PC-3 (cell line): ENCODE results near the gene UBE2L3. TPM values are rescaled to one million over a fixed set of nuclear protein-coding genes. Genes with fewer than 3 reads are reported as not detected.
"Not testable (repeated sequence)": the region's sequence is repeated elsewhere in the genome, so short reads cannot be mapped to it uniquely, and the experiment has no call there.

Experiments
- ATAC-seq: fragments of 200-7000 bp; cut with Tn5 transposase; 2 replicates; pipeline ENCODE4 v1.9.1; 2020; ENCODE audit warnings: mild to moderate bottlenecking, moderate library complexity
- BruUV-seq: library from RNA; stranded (reverse); fragments of 400-500 nt; replicated peaks from 2 replicates; lab custom pipeline; 2021; lab: Mats Ljungman, UMichigan
- CTCF ChIA-PET: fragments of 300-600 bp; sonication (Branson Sonifier 250); formaldehyde crosslinking; loops from one replicate; lab custom pipeline; 2022; ENCODE audit warnings: antibody characterized with exemption; lab: Charles Lee
- POLR2A ChIA-PET: fragments of 300-600 bp; sonication (Branson Sonifier 250); formaldehyde crosslinking; loops from one replicate; lab custom pipeline; 2022; ENCODE audit warnings: antibody characterized with exemption; ENCODE audit not compliant: unreplicated experiment; lab: Charles Lee
- DNase-seq: peaks from one replicate; pipeline ENCODE4 v3.0.0-alpha.2; 2015
- H2AFZ ChIP-seq: fragments of 300-600 bp; sonication (generic); 2 replicates; pipeline ENCODE4 v1.6.0; 2016; ENCODE audit warnings: antibody characterized with exemption, low read length
- H3F3A ChIP-seq: fragments of 300-600 bp; sonication (generic); one replicate; pipeline ENCODE4 v1.6.0; 2017; ENCODE audit warnings: antibody characterized with exemption, low read length, control low read depth, mild to moderate bottlenecking; ENCODE audit not compliant: unreplicated experiment
- H3K27ac ChIP-seq: fragments of 300-600 bp; sonication (generic); 2 replicates; pipeline ENCODE4 v1.5.1; 2016; ENCODE audit warnings: mild to moderate bottlenecking, low read length
- H3K27me3 ChIP-seq: fragments of 300-600 bp; sonication (generic); 2 replicates; pipeline ENCODE4 v1.6.1; 2016; ENCODE audit warnings: low read length, mixed read lengths
- H3K36me3 ChIP-seq: fragments of 300-600 bp; sonication (generic); 2 replicates; pipeline ENCODE4 v1.6.1; 2016; ENCODE audit warnings: low read depth, mixed run types, low read length, mixed read lengths
- H3K4me1 ChIP-seq: fragments of 300-600 bp; sonication (generic); 2 replicates; pipeline ENCODE4 v1.5.1; 2016; ENCODE audit warnings: low read length; ENCODE audit not compliant: insufficient read depth
- H3K4me2 ChIP-seq: fragments of 300-600 bp; sonication (generic); 2 replicates; pipeline ENCODE4 v1.6.0; 2016; ENCODE audit warnings: low read length
- H3K4me3 ChIP-seq: fragments of 300-600 bp; sonication (generic); 2 replicates; pipeline ENCODE4 v1.5.1; 2016; ENCODE audit warnings: mild to moderate bottlenecking, low read length, mixed read lengths
- H3K79me2 ChIP-seq: fragments of 300-600 bp; sonication (generic); 2 replicates; pipeline ENCODE4 v1.6.1; 2017; ENCODE audit warnings: low read length, mixed read lengths
- H3K9ac ChIP-seq: fragments of 300-600 bp; sonication (generic); 2 replicates; pipeline ENCODE4 v1.6.0; 2016; ENCODE audit warnings: mild to moderate bottlenecking, low read length
- H3K9me2 ChIP-seq: fragments of 300-600 bp; sonication (generic); replicated peaks from 2 replicates; pipeline ENCODE4 v1.6.1; 2016; ENCODE audit warnings: mixed run types, low read length, mixed read lengths
- H3K9me3 ChIP-seq: fragments of 300-600 bp; sonication (generic); 2 replicates; pipeline ENCODE4 v1.6.1; 2016; ENCODE audit warnings: low read length, mixed read lengths
- H4K20me1 ChIP-seq: fragments of 300-600 bp; sonication (generic); 2 replicates; pipeline ENCODE4 v1.6.1; 2016; ENCODE audit warnings: low read length, mixed read lengths
- CTCF ChIP-seq: fragments of 300-600 bp; sonication (generic); conservative IDR thresholded peaks from 2 replicates; pipeline ENCODE4 v1.5.1; 2017; ENCODE audit warnings: antibody characterized with exemption, low read depth, mild to moderate bottlenecking, low read length
- EZH2 ChIP-seq: fragments of 300-600 bp; sonication (generic); IDR thresholded peaks from one replicate; pipeline ENCODE4 v1.6.1; 2017; ENCODE audit warnings: antibody characterized with exemption, mild to moderate bottlenecking, low read length; ENCODE audit not compliant: unreplicated experiment
- EZH2phosphoT487 ChIP-seq: fragments of 300-600 bp; sonication (generic); IDR thresholded peaks from 2 replicates; pipeline ENCODE4 v1.6.1; 2018; ENCODE audit warnings: mild to moderate bottlenecking, antibody characterized with exemption, low read length, borderline replicate concordance
- intact Hi-C: fragments of 100-400 bp; cut with micrococcal nuclease; formaldehyde crosslinking; loops from 2 replicates; pipeline ENCODE4 v1.9.0; 2023
- total RNA-seq: library from RNA; depleted of rRNA; stranded (reverse); fragments of >200 nt; gene quantifications from 2 replicates; pipeline ENCODE4 v1.2.3, GENCODE V29; 2014

Gene UBE2L3
- total RNA-seq, 1 experiment from 2014 or later: 72.0 TPM

DNA sequence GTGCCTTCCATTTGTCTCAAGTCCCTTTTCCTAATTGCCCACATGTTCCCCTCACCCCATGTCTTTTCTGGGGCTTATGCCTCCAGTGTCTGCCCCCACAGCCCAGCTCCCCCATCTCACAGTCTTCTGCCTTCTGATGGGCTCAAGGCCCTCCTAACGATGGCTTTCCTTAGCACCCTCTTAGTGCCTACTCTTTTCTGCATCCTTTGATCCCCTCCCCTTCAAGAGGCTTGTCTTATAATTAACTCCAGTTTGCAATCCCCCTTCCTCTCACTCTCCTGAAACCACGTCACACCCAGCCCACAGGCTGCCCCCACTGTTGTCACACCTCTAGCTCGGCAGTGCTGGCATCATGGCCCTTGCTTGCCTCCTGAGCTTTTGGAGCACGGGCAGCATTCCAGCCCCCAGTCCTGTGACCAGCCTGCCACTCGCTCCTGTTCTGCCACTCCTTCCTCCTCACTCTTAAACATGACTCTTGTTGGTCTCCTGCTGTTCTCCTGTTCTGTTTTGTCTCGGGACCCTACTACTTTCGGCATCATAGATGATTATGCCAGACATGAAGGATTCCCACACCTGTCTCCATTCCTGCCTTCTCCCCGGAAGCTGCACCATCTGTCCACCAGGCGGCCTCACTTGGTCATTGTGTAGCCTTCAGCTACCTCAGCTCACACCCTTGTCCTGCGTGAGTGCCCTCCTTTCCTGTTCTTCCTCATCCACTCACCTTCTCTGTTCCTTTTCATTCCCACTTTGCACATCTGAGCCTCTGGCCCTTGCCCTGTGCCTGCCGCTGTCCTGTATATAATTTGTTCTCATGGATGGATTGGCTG lies 26.1 kb downstream of the UBE2L3 start:
- peaks cover 95% of the 10 kb centered on the region for H3K79me2 ChIP-seq
- no peaks in the 10 kb centered on the region for H3K9me2 ChIP-seq
- ChIA-PET CTCF (no interaction called here), POLR2A (no interaction called here)
- H2AFZ ChIP-seq: no peak overlapping the region
- H3K27me3 ChIP-seq: no peaks in the 10 kb centered on the region
- ATAC-seq (peak; percentile 31; the same call in 1 of the 2 replicates), DNase-seq (peak; percentile 24)
- H3K36me3 ChIP-seq: peaks cover 19% of the 10 kb centered on the region
- H3F3A ChIP-seq: no peaks in the 10 kb centered on the region
- no TSS peak for BruUV-seq
- peaks cover 47% of the 10 kb centered on the region; the same call in 1 of the 2 replicates for H4K20me1 ChIP-seq
- H3K4me2 ChIP-seq: no peak overlapping the region
- no peak overlapping the region for H3K27ac ChIP-seq
- H3K9me3 ChIP-seq: no peaks in the 10 kb centered on the region
- no peak overlapping the region for H3K9ac ChIP-seq
- no peak for TF ChIP-seq EZH2phosphoT487
- TF ChIP-seq CTCF: peak; percentile 61
- intact Hi-C loops: no loop called here
- H3K4me1 ChIP-seq: peaks cover 5% of the 10 kb centered on the region; the same call in 1 of the 2 replicates
- no peak overlapping the region for H3K4me3 ChIP-seq

DNA sequence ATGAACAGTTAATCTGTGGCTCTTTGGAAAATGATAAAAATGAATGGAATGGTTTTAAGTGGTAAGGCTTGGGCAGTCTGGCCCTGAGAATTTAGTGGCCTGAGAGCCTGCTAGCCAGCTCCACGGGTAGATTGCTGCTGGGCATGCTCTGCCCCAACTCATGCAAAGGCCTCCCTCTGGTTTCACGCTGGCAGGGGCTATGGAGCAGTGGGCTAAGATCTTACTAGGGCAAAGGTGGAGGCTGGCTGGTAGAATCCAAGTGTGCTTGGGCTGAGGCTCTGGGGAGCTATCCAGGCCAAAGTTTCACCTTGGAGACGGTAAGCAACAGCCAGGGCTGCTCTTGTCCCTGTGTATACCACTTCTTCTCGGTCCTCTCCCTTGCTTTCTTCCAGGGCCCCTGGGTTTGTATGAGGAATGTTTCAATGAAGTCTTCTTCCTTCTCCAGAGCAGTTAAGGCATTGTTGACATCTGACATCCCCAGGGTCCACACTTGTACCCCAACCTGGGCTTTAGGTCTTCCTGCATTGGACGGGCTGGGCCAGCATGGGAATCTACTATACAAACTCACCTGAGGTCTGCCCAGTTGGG lies 27.4 kb downstream of the UBE2L3 start:
- H2AFZ ChIP-seq: no peak overlapping the region
- H3K4me3 ChIP-seq: no peak overlapping the region
- H3F3A ChIP-seq: no peaks in the 10 kb centered on the region
- no TSS peak for BruUV-seq
- ATAC-seq: no peak
- no peak overlapping the region for H3K4me2 ChIP-seq
- H3K9ac ChIP-seq: no peak overlapping the region
- no peaks in the 10 kb centered on the region for H3K9me3 ChIP-seq
- no peaks in the 10 kb centered on the region for H3K27me3 ChIP-seq
- no peak overlapping the region for H3K27ac ChIP-seq
- H3K9me2 ChIP-seq: no peaks in the 10 kb centered on the region
- no peak for TF ChIP-seq CTCF
- TF ChIP-seq EZH2phosphoT487: no peak
- TF ChIP-seq EZH2: no peak
- ChIA-PET CTCF (no interaction called here), POLR2A (no interaction called here)
- DNase-seq: no peak
- H3K79me2 ChIP-seq: peaks cover 96% of the 10 kb centered on the region
- peaks cover 40% of the 10 kb centered on the region; the same call in 1 of the 2 replicates for H4K20me1 ChIP-seq
- intact Hi-C loops: no loop called here
- H3K4me1 ChIP-seq: peaks cover 5% of the 10 kb centered on the region; the same call in 1 of the 2 replicates
- peaks cover 19% of the 10 kb centered on the region for H3K36me3 ChIP-seq

DNA sequence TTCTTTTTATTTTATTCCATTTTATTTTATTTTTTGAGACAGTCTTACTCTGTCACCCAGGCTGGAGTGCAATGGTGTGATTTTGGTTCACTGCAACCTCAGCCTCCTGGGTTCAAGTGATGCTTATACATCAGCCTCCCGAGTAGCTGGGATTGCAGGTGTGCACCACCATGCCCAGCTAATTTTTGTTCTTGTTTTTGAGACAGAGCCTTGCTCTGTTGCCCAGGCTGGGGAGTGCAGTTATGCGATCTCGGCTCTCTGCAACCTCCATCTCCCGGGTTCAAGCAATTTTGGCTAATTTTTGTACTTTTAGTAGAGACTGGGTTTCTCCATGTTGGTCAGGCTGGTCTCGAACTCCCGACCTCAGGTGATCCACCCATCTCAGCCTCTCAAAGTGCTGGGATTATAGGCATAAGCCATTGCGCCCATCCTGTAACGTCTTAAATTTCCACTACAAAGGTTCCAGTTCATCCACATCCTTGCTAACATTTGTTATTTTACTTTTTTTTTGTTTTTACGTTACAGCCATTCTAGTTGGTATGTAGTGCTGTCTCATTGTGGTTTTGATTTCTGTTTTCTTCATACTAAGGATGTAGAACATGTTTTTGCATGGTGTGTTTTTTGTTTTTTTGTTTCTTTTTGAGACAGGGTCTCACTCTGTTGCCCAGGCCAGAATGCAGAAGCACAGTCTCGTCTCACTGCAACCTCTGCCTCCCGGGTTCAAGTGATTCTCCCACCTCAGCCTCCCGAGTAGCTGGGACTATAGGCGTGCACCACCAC lies 29.0 kb downstream of the UBE2L3 start:
- DNase-seq, H3K9me3 ChIP-seq, H3K4me1 ChIP-seq, ATAC-seq, POLR2A ChIA-PET, H3F3A ChIP-seq, H3K4me2 ChIP-seq, H2AFZ ChIP-seq, H3K27me3 ChIP-seq, H3K4me3 ChIP-seq, BruUV-seq, H3K9me2 ChIP-seq, intact Hi-C loops, H3K9ac ChIP-seq, H3K27ac ChIP-seq, CTCF ChIA-PET: not testable (repeated sequence)
- Histone ChIP-seq H4K20me1 (peaks cover 27% of the 10 kb centered on the region; the same call in 1 of the 2 replicates), H3K36me3 (peaks cover 19% of the 10 kb centered on the region), H3K79me2 (peaks cover 96% of the 10 kb centered on the region)
